SK-N-MC (cell line): ENCODE data around the gene CDKN2AIP.
"Not testable (repeated sequence)": the region's sequence is repeated elsewhere in the genome, so short reads cannot be mapped to it uniquely, and the experiment has no call there.

Experiments
- DNase-seq: peaks from one replicate; pipeline ENCODE4 v3.0.0-alpha.2; 2011; ENCODE audit warnings: low read depth, low spot score
- H3K27ac ChIP-seq: fragments of 200-600 bp; sonication (generic); 2 replicates; pipeline ENCODE4 v1.5.1; 2016; ENCODE audit warnings: mixed run types
- H3K36me3 ChIP-seq: fragments of 200-600 bp; sonication (generic); 2 replicates; pipeline ENCODE4 v1.6.1; 2017; ENCODE audit warnings: antibody characterized with exemption, low read length, mixed read lengths; ENCODE audit not compliant: insufficient read depth
- H3K4me3 ChIP-seq: fragments of 200-600 bp; sonication (generic); 2 replicates; pipeline ENCODE4 v1.5.1; 2016
- H3K9ac ChIP-seq: fragments of 200-600 bp; sonication (generic); 2 replicates; pipeline ENCODE4 v1.8.0; 2017; ENCODE audit warnings: mixed run types, mixed read lengths; ENCODE audit not compliant: insufficient read length
- H3K9me3 ChIP-seq: fragments of 200-600 bp; sonication (generic); 2 replicates; pipeline ENCODE4 v1.6.1; 2017; ENCODE audit warnings: low read depth, mild to moderate bottlenecking, antibody characterized with exemption, low read length, moderate library complexity, mixed read lengths
- EZH2 ChIP-seq: fragments of 200-600 bp; sonication (generic); IDR thresholded peaks from one replicate; pipeline ENCODE4 v1.6.1; 2017; ENCODE audit warnings: antibody characterized with exemption
- FOXP2 ChIP-seq: optimal IDR thresholded peaks from 2 replicates; pipeline ENCODE3; 2011; ENCODE audit warnings: mild to moderate bottlenecking, moderate library complexity; ENCODE audit not compliant: insufficient read depth; ENCODE audit errors: extremely low read length, control extremely low read depth
- POLR2AphosphoS5 ChIP-seq: IDR thresholded peaks from 2 replicates; pipeline ENCODE4 v1.6.1; 2012; ENCODE audit warnings: mild to moderate bottlenecking, low read depth, low read length, borderline replicate concordance

Gene CDKN2AIP

GRCh38 chr4:183469285-183469684 is 24.8 kb downstream of the CDKN2AIP start:
- Histone ChIP-seq H3K36me3 (no peaks in the 10 kb centered on the region), H3K27ac (no peak overlapping the region), H3K4me3 (no peak overlapping the region), H3K9me3 (no peaks in the 10 kb centered on the region), H3K9ac (no peak overlapping the region)
- DNase-seq: no peak
- TF ChIP-seq POLR2AphosphoS5 (no peak), FOXP2 (no peak), EZH2 (no peak)

DNA sequence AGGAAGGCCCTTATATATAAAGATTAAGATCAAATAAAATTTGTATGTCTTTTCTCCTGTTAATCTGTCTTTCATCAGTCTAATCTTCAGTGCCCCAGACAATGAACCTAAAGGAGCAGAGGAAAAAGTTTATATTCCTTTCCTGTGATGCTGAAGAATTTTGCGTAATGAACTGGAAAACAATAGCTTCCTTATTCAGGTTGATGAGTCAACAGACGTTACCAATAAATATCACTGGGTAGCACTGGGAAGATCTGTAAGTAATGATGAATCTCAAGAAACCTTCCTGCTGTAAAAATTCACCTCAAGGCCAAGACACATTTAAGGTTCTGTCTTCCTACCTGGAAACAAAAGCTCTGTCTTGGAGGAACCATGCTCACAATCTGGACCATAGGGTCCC is 25.5 kb downstream of the CDKN2AIP start:
- no peak for DNase-seq
- Histone ChIP-seq H3K36me3 (no peaks in the 10 kb centered on the region), H3K27ac (no peak overlapping the region), H3K9ac (no peak overlapping the region), H3K9me3 (no peaks in the 10 kb centered on the region), H3K4me3 (no peak overlapping the region)
- TF ChIP-seq EZH2 (no peak), POLR2AphosphoS5 (no peak)

- TF ChIP-seq FOXP2: no peak
- TF ChIP-seq POLR2AphosphoS5: no peak
- TF ChIP-seq EZH2: no peak
- peak overlapping the region; percentile 32 for H3K9ac ChIP-seq
- DNase-seq: no peak
- H3K9me3 ChIP-seq: no peaks in the 10 kb centered on the region
- no peak overlapping the region for H3K27ac ChIP-seq
- H3K4me3 ChIP-seq: no peak overlapping the region
- no peaks in the 10 kb centered on the region for H3K36me3 ChIP-seq
These were observed 26.4 kb downstream of the CDKN2AIP start for GRCh38 chr4:183470821-183471220.

DNA sequence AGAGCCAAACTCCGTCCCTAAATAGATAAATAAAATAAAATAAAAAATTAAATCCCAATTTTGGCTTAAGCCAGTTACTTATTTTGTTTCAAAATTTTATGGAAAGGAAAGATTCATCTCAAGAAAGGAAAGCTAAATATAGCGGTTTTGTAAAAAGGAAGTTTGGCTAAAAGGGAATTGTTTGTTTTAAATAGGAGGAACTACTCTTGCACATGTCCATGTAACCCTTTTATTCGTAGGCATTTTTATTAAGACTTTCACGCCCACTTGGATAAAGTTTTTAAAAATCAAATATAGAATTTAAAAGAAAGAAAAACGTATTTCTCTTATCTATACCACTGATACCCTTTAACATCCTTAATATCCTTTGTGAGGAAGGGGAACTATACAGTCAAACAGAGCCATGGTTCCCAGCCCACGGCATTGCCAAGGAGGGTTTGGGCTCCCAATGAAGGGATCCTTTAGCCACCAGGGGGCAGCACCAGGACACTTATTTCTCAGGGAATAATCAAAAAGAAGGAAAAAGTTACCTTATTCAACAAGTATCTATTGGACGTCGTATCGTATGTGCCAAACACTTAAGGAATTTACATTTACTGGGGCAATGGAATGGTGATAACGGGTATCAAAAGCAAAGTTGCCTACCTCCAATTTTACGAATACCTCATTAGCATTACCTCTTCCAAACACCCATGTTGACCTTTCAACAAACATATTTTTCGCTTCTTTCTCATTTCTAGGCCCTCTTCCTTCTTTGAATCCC is 27.7 kb downstream of the CDKN2AIP start:
- no peak overlapping the region for H3K4me3 ChIP-seq
- TF ChIP-seq EZH2 (no peak), FOXP2 (no peak), POLR2AphosphoS5 (no peak)
- DNase-seq: peak; percentile 48
- H3K9ac ChIP-seq: no peak overlapping the region
- H3K9me3 ChIP-seq: no peaks in the 10 kb centered on the region
- H3K27ac ChIP-seq: no peak overlapping the region
- H3K36me3 ChIP-seq: no peaks in the 10 kb centered on the region

GRCh38 chr4:183478123-183478522 is 33.7 kb downstream of the CDKN2AIP start:
- no peaks in the 10 kb centered on the region for H3K9me3 ChIP-seq
- no peak for TF ChIP-seq POLR2AphosphoS5
- TF ChIP-seq EZH2: no peak
- TF ChIP-seq FOXP2: no peak
- no peak for DNase-seq
- no peak overlapping the region for H3K4me3 ChIP-seq
- no peaks in the 10 kb centered on the region for H3K36me3 ChIP-seq
- no peak overlapping the region for H3K27ac ChIP-seq
- H3K9ac ChIP-seq: no peak overlapping the region

DNA sequence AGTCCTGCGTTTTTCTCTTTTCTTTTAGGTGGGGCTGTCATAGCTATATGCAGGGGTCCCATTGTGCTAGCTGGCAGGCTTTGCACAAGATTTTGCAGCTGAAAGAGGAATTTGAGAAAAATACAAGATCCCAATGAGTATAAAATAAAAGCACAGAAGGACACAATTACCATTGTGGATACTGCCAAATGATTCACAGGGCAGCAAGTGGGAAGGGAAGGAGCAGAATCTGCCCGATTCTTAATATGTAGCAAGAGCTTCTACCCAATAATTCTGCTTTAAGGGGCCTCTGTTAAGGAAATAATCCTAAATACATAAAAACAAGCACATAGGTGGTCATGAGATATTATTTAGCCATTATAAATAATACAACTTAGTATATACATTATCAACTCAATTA is 34.5 kb downstream of the CDKN2AIP start:
- H3K36me3 ChIP-seq: no peaks in the 10 kb centered on the region
- H3K4me3 ChIP-seq: no peak overlapping the region

GRCh38 chr4:183482515-183483095 is 38.2 kb downstream of the CDKN2AIP start:
- H3K9me3 ChIP-seq, H3K36me3 ChIP-seq, H3K9ac ChIP-seq, H3K27ac ChIP-seq, H3K4me3 ChIP-seq, DNase-seq: not testable (repeated sequence)

More for the DNA sequence above, 34.5 kb downstream of the CDKN2AIP start:
- Histone ChIP-seq H3K9ac (no peak overlapping the region), H3K9me3 (no peaks in the 10 kb centered on the region), H3K27ac (no peak overlapping the region)
- DNase-seq: no peak
- no peak for TF ChIP-seq POLR2AphosphoS5
- TF ChIP-seq FOXP2: no peak

- no peaks in the 10 kb centered on the region for H3K36me3 ChIP-seq
- no peak for TF ChIP-seq EZH2
- TF ChIP-seq FOXP2: no peak
- TF ChIP-seq POLR2AphosphoS5: no peak
- H3K4me3 ChIP-seq: no peak overlapping the region
- H3K27ac ChIP-seq: no peak overlapping the region
- no peak overlapping the region for H3K9ac ChIP-seq
- no peak for DNase-seq
- no peaks in the 10 kb centered on the region for H3K9me3 ChIP-seq
These were observed 39.6 kb downstream of the CDKN2AIP start for GRCh38 chr4:183483997-183484396.

- no peaks in the 10 kb centered on the region for H3K9me3 ChIP-seq
- H3K9ac ChIP-seq: no peak overlapping the region
- H3K4me3 ChIP-seq: no peak overlapping the region
- H3K27ac ChIP-seq: no peak overlapping the region
- no peak for TF ChIP-seq EZH2
- TF ChIP-seq FOXP2: no peak
- no peak for TF ChIP-seq POLR2AphosphoS5
- no peak for DNase-seq
- no peaks in the 10 kb centered on the region for H3K36me3 ChIP-seq
These were observed 41.1 kb downstream of the CDKN2AIP start for GRCh38 chr4:183485411-183486160.
